GM10266 (cell line): Measurements from ENCODE around the gene PIP4K2C.
"Not testable (repeated sequence)": the region's sequence is repeated elsewhere in the genome, so short reads cannot be mapped to it uniquely, and the experiment has no call there.

ENCODE experiments used
- DNase-seq: peaks from one replicate; pipeline ENCODE4 v3.0.0; 2012; ENCODE audit errors: extremely low spot score
- CTCF ChIP-seq: IDR thresholded peaks from 2 replicates; pipeline ENCODE4 v1.5.1; 2012; ENCODE audit warnings: mild to moderate bottlenecking, low read depth; ENCODE audit not compliant: control insufficient read depth, insufficient read depth; ENCODE audit errors: missing control alignments

PIP4K2C gene

GRCh38 chr12:57552835-57553313 lies 38.1 kb upstream of the PIP4K2C start:
- DNase-seq, result no peak
- TF ChIP-seq CTCF, result no peak

- DNase-seq, result no peak
- TF ChIP-seq CTCF, result no peak
Measured at GRCh38 chr12:57553343-57554202, 37.4 kb upstream of the PIP4K2C start.

- no peak for TF ChIP-seq CTCF
- no peak for DNase-seq
Measured at GRCh38 chr12:57554453-57554852, 36.5 kb upstream of the PIP4K2C start.

- DNase-seq, result no peak
- no peak for TF ChIP-seq CTCF
Measured at GRCh38 chr12:57554897-57555296, 36.1 kb upstream of the PIP4K2C start.

GRCh38 chr12:57558864-57559263 lies 32.1 kb upstream of the PIP4K2C start:
- TF ChIP-seq CTCF, result no peak
- no peak for DNase-seq

GRCh38 chr12:57560516-57560915 lies 30.5 kb upstream of the PIP4K2C start:
- no peak for DNase-seq
- TF ChIP-seq CTCF, result no peak

- not testable (repeated sequence) for DNase-seq
Measured at GRCh38 chr12:57561117-57561516, 29.9 kb upstream of the PIP4K2C start.
